GM10248 (cell line): Measurements from ENCODE around the gene RGS1.

Source experiments
- CTCF ChIA-PET: fragments of 300-600 bp; sonication (Branson Sonifier 250); formaldehyde crosslinking; extraction: SDS; loops from one replicate; lab custom pipeline; 2021; ENCODE audit warnings: antibody characterized with exemption; lab: Yijun Ruan, JAX
- POLR2A ChIA-PET: fragments of 350-650 bp; sonication (Branson Sonifier 250); formaldehyde crosslinking; extraction: SDS; loops from one replicate; lab custom pipeline; 2020; ENCODE audit warnings: antibody characterized with exemption; lab: Yijun Ruan, JAX
- DNase-seq: peaks from one replicate; pipeline ENCODE4 v3.0.0; 2012; ENCODE audit errors: extremely low spot score
- TF ChIP-seq, protein P1 (sequence below): IDR thresholded peaks from 2 replicates; pipeline ENCODE4 v1.5.1; 2012; ENCODE audit warnings: mild to moderate bottlenecking, low read depth; ENCODE audit errors: extremely low read depth, missing control alignments, control extremely low read depth

Gene RGS1

DNA sequence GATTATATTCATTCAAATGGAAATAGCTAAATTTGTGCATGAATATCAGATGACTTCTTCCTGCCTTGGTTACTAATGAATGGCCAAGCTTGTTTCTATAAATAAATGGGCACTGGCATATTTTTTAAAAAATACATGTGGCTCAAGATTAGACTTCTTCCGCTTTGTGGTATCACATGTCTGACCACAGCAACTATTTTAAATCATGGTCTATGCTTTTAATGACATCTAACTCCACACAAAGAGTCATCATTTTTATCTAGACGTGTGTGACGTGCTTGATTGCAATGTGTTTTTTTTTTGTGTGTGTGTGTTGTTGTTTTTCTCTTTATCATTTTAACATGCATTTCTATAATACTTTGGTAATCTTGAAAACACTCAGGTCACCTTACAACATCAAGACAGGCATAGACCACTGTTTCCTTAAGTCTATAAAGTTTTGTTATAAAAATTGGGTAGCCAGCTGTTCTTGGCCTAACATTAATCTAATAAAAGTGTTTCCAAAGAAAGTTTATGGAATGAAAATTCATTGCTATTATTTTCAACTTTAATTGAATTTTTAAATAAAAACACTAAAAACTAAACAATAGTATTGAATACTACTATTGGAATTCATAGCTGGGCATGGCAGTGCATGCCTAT is 29.5 kb downstream of the RGS1 start:
- ChIA-PET POLR2A (no interaction called here), CTCF (interaction anchor here (7.5 kb wide), 1 partner anchor 130 kb away, joined by 100 read pairs; no protein-coding TSS in a partner anchor)
- DNase-seq = no peak
- TF ChIP-seq, protein P1, sequence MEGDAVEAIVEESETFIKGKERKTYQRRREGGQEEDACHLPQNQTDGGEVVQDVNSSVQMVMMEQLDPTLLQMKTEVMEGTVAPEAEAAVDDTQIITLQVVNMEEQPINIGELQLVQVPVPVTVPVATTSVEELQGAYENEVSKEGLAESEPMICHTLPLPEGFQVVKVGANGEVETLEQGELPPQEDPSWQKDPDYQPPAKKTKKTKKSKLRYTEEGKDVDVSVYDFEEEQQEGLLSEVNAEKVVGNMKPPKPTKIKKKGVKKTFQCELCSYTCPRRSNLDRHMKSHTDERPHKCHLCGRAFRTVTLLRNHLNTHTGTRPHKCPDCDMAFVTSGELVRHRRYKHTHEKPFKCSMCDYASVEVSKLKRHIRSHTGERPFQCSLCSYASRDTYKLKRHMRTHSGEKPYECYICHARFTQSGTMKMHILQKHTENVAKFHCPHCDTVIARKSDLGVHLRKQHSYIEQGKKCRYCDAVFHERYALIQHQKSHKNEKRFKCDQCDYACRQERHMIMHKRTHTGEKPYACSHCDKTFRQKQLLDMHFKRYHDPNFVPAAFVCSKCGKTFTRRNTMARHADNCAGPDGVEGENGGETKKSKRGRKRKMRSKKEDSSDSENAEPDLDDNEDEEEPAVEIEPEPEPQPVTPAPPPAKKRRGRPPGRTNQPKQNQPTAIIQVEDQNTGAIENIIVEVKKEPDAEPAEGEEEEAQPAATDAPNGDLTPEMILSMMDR = no peak

DNA sequence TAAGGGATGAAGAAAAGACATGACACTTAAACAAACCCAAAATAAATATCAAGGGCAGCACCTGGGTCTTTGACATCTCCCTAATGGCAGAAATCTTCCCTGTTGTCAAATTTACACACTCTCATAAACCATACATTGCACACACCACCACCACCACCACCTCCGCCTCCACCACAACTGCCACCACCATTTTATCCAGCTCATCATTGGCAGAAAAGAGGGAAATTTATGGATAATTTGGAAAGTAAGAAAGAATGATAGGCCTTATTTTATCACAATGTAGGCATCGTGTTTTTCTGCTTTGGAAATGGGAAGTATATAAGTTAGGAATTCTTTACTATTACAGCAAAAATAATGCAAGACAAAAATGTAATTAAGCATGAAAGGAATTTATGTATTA is 33.1 kb downstream of the RGS1 start:
- ChIA-PET POLR2A (no interaction called here), CTCF (interaction anchor here (0.7 to 7.5 kb wide), 14 partner anchors 17 to 139 kb away, joined by 3 to 100 read pairs (median 4); no protein-coding TSS in a partner anchor)
- no peak for DNase-seq
- TF ChIP-seq, protein P1 = no peak

DNA sequence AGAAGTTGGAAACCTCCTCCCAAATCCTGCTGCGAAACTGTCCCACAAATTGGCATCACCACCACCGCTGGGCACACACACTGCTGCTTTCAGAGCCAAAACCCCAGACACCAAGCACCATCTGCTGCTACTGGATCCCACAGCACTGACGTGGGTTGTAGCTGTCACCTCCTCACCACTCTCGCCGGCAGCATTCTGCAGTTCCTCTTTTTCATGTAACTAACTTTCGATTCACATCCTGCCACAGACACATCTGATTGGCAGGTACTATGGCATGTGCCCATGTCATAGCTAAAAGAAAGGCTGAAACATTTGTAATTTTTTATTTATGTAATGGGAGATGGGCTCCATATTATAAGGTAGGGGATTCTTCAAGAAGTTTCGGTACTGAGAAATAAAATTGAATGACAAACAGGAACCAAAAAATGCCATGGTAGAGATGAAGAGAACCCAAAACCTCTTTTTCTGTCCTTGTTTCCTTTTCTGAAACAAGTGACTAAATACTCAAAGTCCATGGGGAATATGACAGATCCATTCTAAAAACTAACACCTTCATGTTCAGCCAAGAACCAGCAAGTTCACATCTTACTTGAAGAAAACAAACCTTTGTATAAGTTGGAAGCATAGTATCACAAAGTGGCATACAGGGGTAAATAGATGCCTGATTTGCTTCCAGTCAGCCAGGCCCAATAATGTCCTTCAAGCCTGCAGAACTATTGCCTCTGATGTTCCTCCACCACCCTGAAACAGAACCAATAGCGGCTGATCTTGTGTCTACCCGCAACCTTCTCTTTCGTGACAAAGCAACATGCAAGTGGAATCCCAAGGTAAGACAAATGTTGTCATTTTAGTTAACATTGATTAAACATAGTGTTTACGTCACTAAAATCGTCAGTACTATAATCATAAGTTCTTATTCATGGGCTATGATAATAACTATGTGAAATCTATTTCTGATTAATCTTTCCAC is 33.8 kb downstream of the RGS1 start:
- peak; percentile 73 for DNase-seq
- TF ChIP-seq, protein P1 = peak; percentile 13
- ChIA-PET POLR2A (no interaction called here), CTCF (interaction anchor here (0.8 to 8.1 kb wide), 23 partner anchors 9 to 199 kb away, joined by 3 to 100 read pairs (median 4); no protein-coding TSS in a partner anchor)

DNA sequence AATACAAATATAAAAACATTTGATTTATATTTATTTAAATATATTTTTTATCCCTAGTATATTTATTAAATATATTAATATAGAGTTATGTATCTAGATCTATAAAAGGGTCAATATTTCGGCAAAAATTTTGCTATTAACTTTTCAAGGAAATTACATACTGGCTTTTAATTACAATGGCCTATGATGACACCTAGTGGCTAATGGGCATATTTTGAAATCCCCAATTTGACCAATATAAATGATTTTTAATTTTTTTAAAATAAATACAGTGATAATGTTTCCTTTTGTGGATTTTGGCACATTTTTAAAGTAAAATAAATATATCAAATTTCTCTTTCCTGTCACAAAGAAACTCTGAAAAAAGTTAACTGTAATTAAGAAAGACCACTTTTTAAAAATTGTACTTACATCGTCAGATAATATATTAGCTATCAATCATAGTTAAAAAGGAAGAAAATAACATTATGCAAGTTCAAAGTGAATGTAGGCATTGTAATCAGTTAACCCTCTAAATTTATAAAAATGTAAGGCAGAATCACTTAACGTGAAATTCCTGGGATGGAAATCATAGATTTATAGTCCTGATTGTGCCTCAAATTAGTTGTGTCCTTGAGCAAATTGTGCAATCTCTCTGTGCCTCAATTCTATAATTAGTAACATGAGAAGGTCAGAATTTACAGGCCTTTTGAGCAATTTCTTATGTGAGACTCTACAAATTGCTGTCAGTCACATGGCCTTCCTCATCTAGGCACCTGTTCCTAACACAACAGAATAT is 34.7 kb downstream of the RGS1 start:
- TF ChIP-seq, protein P1 = peak; percentile 48
- ChIA-PET POLR2A (no interaction called here), CTCF (interaction anchor here (0.7 to 8.1 kb wide), 20 partner anchors 9 to 399 kb away, joined by 3 to 98 read pairs (median 4); no protein-coding TSS in a partner anchor)
- DNase-seq = no peak

DNA sequence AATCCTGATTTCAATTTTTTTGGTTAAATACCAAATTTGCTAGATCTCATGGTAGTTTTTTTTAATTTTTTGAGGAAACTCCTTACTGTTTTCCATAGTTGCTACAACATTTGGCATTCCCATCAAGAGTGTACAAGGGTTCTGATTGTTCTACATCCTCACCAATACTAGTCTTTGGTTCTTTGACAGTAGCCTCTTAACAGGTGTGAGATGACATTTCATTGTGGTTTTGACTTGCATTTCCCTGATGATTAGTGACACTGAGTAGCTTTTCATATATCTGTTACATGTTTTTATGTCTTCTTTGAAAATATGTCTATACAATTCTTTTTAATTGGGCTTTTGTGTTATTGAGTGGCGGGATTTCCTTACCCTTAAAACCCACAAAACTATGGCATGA is 39.5 kb downstream of the RGS1 start:
- ChIA-PET POLR2A (no interaction called here), CTCF (interaction anchor here (1.5 to 8.1 kb wide), 2 partner anchors 135 to 140 kb away, joined by 3 to 98 read pairs; no protein-coding TSS in a partner anchor)
- TF ChIP-seq, protein P1 = no peak
- no peak for DNase-seq

DNA sequence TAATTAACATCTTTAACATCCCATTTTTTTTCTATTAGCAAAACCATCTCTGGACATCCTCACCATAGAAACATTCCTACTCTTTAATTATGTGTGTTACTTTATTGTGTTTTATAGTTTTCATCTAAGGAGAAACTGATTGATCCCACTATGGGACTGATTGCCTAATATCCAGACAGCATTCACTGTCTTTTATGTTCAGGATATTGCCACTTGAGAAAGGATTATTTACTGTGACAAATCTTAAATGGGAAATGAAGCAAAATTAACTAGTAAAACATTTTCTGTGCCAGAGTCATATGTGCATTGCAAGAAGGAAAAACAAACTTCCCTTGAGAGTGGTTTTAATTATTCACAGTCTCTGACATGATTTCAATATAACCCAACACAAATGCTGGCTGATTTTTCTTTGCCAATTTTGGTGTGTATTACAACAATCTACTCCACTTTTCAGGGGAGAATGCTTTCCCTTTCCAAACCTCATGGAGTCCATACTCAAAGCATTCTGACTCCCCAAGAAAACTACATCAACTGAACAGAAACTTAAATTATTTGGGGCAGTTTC is 44.6 kb downstream of the RGS1 start:
- CTCF ChIA-PET = interaction anchor here (1.1 to 1.5 kb wide), 2 partner anchors 25 to 143 kb away, joined by 3 to 5 read pairs; no protein-coding TSS in a partner anchor
- POLR2A ChIA-PET = no interaction called here
- DNase-seq = no peak
- TF ChIP-seq, protein P1 = no peak
